Thyroid gland (tissue), 4 donors: ENCODE data around the gene BHMT2. TPM values are rescaled to one million over a fixed set of nuclear protein-coding genes. Genes with fewer than 3 reads are reported as not detected.

ENCODE experiments used
- DNase-seq, 2 donors: peaks; one replicate each; pipeline ENCODE4 v3.0.0-alpha.2; 2019
- H3K27ac ChIP-seq, 3 donors: fragments of 200-600 bp; sonication (generic); 1 replicate in 2 of 3; 2 replicates in 1 of 3; pipeline ENCODE4 v1.5.1; 2016 to 2019; ENCODE audit warnings: mild to moderate bottlenecking in 1 of 3, moderate library complexity in 1 of 3
- H3K27me3 ChIP-seq: fragments of 200-600 bp; sonication (generic); one replicate; pipeline ENCODE4 v1.5.1; 2019
- H3K36me3 ChIP-seq, 2 donors: fragments of 200-600 bp; sonication (generic); one replicate each; pipeline ENCODE4 v1.5.1; 2016 to 2019
- H3K4me1 ChIP-seq, 2 donors: fragments of 200-600 bp; sonication (generic); one replicate each; pipeline ENCODE4 v1.5.1; 2017 to 2019
- H3K4me3 ChIP-seq, 3 donors: fragments of 200-600 bp; sonication (generic); replicated peaks in 1 of 3; 1 replicate in 2 of 3; 2 replicates in 1 of 3; pipeline ENCODE4 v1.5.1; 2016; ENCODE audit warnings: mild to moderate bottlenecking in 1 of 3
- H3K9me3 ChIP-seq: fragments of 200-600 bp; sonication (generic); one replicate; pipeline ENCODE4 v1.5.1; 2017
- CTCF ChIP-seq, 6 experiments: fragments of 200-600 bp in 3 of 6; fragments of 450-650 bp in 3 of 6; sonication (generic) in 3 of 6; IDR thresholded peaks; one replicate each; pipeline ENCODE4 v1.5.1; 2016 to 2019; ENCODE audit warnings: antibody characterized with exemption in 6 of 6, mild to moderate bottlenecking in 2 of 6, inconsistent platforms in 1 of 6, moderate library complexity in 1 of 6
- POLR2A ChIP-seq, 2 donors: fragments of 450-650 bp; IDR thresholded peaks; one replicate each; pipeline ENCODE4 v1.6.1; 2017; ENCODE audit warnings: antibody characterized with exemption in 2 of 2, mild to moderate bottlenecking in 2 of 2, moderate library complexity in 1 of 2
- WGBS, 2 donors: methylation state at CpG; one replicate each; pipeline ENCODE4 v1.1.5; 2017; 5-methylcytosine and 5-hydroxymethylcytosine counted together
- intact Hi-C: fragments of 100-400 bp; cut with DNase I; formaldehyde crosslinking; loops from one replicate; pipeline ENCODE4 v1.15.1; 2023
- total RNA-seq, 4 donors: library from RNA; depleted of rRNA; stranded (reverse); fragments of >200 nt; gene quantifications; one replicate each; pipeline ENCODE4 v1.2.3, GENCODE V29; 2016

BHMT2 gene
- total RNA-seq, 4 donors from 2014 or later, result 46.1 to 126 (median 65.4) TPM

GRCh38 chr5:79075646-79076426 is 6.3 kb downstream of the BHMT2 start:
- H3K9me3 ChIP-seq, result no peaks in the 10 kb centered on the region
- TF ChIP-seq POLR2A (IDR thresholded peaks at IDR 0.05) (no peak), CTCF (IDR thresholded peaks at IDR 0.05) (no peak)
- no peaks in the 10 kb centered on the region for H3K36me3 ChIP-seq
- H3K27me3 ChIP-seq, result no peaks in the 10 kb centered on the region
- DNase-seq, result no peak
- no peak overlapping the region for H3K4me3 ChIP-seq
- no peaks in the 10 kb centered on the region for H3K4me1 ChIP-seq
- 85 to 86% methylated on average over 11 of the region's 11 CpGs for WGBS, 2 donors
- intact Hi-C loops, result no loop called here
- H3K27ac ChIP-seq, result no peak overlapping the region

GRCh38 chr5:79076819-79077218 is 7.3 kb downstream of the BHMT2 start:
- intact Hi-C loops, result no loop called here
- DNase-seq, result no peak
- TF ChIP-seq CTCF (IDR thresholded peaks at IDR 0.05), result no peak
- no peak for TF ChIP-seq POLR2A (IDR thresholded peaks at IDR 0.05)
- no peaks in the 10 kb centered on the region for H3K27me3 ChIP-seq
- H3K36me3 ChIP-seq, result no peaks in the 10 kb centered on the region
- H3K4me1 ChIP-seq, result no peaks in the 10 kb centered on the region
- no peak overlapping the region for H3K4me3 ChIP-seq
- H3K27ac ChIP-seq, result peak overlapping the region in 1 of 3 donors; percentile 23
- WGBS, 2 donors, result 76 to 77% methylated on average over 4 of the region's 4 CpGs
- no peaks in the 10 kb centered on the region for H3K9me3 ChIP-seq

GRCh38 chr5:79077680-79078365 is 8.3 kb downstream of the BHMT2 start:
- Histone ChIP-seq H3K4me1 (no peaks in the 10 kb centered on the region), H3K36me3 (no peaks in the 10 kb centered on the region), H3K27ac (no peak overlapping the region), H3K27me3 (no peaks in the 10 kb centered on the region), H3K4me3 (no peak overlapping the region), H3K9me3 (no peaks in the 10 kb centered on the region)
- intact Hi-C loops, result no loop called here
- WGBS, 2 donors, result 57 to 77% methylated on average over 3 of the region's 3 CpGs
- no peak for TF ChIP-seq POLR2A (IDR thresholded peaks at IDR 0.05)
- TF ChIP-seq CTCF (IDR thresholded peaks at IDR 0.05), result no peak
- DNase-seq, result no peak

- Histone ChIP-seq H3K4me3 (no peak overlapping the region), H3K27me3 (no peaks in the 10 kb centered on the region), H3K27ac (no peak overlapping the region), H3K4me1 (no peaks in the 10 kb centered on the region), H3K9me3 (no peaks in the 10 kb centered on the region), H3K36me3 (no peaks in the 10 kb centered on the region)
- WGBS, 2 donors, result 97% methylated on average over 2 of the region's 2 CpGs
- TF ChIP-seq CTCF (IDR thresholded peaks at IDR 0.05) (no peak), POLR2A (IDR thresholded peaks at IDR 0.05) (no peak)
- no peak for DNase-seq
- intact Hi-C loops, result no loop called here
Observed at GRCh38 chr5:79080804-79081203, 11.2 kb downstream of the BHMT2 start.

GRCh38 chr5:79081779-79082178 is 12.2 kb downstream of the BHMT2 start:
- Histone ChIP-seq H3K36me3 (no peaks in the 10 kb centered on the region), H3K9me3 (no peaks in the 10 kb centered on the region), H3K4me1 (no peaks in the 10 kb centered on the region), H3K27ac (no peak overlapping the region), H3K4me3 (no peak overlapping the region), H3K27me3 (no peaks in the 10 kb centered on the region)
- no peak for TF ChIP-seq POLR2A (IDR thresholded peaks at IDR 0.05)
- no peak for TF ChIP-seq CTCF (IDR thresholded peaks at IDR 0.05)
- no peak for DNase-seq
- intact Hi-C loops, result no loop called here
- WGBS, 2 donors, result 91 to 98% methylated on average over 5 of the region's 5 CpGs
